Inferior parietal cortex (tissue), 1 donor: ENCODE measurements around the gene POU1F1.
"Not testable (repeated sequence)": the region's sequence is repeated elsewhere in the genome, so short reads cannot be mapped to it uniquely, and the experiment has no call there.

Experiments
- DNase-seq: peaks from one replicate; pipeline ENCODE4 v3.0.0-alpha.2; 2016; ENCODE audit errors: extremely low spot score

Gene POU1F1

DNA sequence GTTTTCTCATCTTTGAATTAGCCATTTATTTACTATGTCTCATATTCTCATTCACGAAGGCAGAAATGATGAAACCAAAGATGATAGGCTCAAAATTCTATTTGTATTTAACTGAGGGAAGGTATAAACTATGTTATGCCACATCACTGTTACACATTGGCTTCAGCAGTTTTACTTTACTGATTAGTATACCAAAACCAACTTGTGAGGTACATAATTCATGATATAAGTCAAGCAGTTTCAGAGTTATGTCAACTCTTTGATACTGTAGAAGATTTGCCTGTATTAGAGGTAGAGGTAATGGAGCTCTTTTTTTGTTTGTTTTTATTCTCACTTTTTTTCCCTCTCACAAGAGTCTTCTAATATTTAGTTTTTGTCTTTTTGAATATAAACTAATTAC is 26.4 kb downstream of the POU1F1 start:
- DNase-seq: no peak

GRCh38 chr3:87248831-87249230 is 27.6 kb downstream of the POU1F1 start:
- no peak for DNase-seq

DNA sequence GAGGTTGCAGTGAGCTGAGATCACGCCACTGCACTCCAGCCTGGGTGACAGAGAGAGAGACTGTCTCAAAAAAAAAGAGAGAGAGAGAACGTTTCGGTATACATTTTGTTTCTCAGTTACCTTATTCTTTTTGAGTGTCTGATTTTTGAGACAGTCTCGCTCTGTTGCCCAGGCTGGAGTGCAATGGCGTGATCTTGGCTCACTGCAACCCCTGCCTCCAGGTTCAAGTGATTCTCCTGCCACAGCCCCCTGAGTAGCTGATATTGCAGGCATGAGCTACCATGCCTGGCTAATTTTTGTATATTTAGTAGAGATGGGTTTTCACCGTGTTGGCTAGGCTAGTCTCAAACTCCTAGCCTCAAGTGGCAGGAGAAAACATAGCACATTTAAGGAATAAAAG is 28.2 kb downstream of the POU1F1 start:
- not testable (repeated sequence) for DNase-seq

DNA sequence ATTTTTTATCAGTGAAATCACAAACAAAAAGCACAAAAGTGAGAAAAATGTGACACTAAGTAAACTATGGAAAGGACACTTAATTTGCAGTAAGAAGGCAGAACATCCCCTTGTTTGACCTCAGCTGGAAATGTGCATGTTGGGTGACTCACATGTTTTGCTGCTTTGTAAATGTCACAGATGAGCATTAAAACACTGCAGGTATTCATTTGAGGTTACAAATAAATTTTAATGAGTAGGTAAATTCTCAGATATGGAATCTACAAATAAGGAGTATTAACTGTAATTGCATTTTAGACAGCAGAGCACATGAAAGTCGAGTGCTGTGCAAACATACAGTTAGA is 29.0 kb downstream of the POU1F1 start:
- no peak for DNase-seq

- no peak for DNase-seq
Observed at GRCh38 chr3:87246662-87247429, 29.5 kb downstream of the POU1F1 start.

DNA sequence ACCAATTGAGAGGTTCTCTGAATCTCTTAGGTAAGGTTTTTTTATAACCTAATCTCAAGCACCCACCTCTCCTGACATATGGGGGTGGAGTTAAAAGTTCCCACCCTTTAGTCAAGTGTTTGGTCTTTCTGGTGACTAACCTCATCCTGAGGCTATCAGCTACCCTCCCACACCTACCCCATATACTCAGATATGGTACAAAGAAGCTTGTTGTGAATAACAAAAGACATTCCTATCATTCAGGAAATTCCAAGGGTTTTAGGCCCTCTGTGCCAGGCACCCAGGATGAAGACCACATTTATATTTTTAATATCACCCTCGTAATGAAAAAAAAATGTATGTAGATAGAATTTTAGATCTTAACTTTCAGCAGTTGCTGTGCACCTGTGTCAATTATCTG is 40.3 kb downstream of the POU1F1 start:
- DNase-seq: no peak

DNA sequence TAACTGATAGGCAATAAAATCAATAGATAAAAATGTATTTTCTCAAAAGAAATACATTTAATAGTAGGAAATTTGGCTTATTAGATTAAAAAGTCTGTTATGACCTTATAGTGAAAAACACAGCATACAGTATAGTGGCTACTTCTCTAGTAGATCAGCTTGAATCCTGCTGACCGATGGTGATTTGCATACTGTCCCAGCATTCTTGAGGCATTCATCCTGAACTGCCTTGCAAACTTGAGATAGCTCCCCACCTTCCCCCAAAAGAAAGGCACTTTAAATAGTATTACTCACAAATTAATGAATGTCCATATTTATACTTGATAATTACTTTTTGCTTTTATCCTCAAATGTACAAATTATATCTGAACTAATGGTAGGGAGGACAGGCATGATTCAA is 42.6 kb downstream of the POU1F1 start:
- DNase-seq: no peak

DNA sequence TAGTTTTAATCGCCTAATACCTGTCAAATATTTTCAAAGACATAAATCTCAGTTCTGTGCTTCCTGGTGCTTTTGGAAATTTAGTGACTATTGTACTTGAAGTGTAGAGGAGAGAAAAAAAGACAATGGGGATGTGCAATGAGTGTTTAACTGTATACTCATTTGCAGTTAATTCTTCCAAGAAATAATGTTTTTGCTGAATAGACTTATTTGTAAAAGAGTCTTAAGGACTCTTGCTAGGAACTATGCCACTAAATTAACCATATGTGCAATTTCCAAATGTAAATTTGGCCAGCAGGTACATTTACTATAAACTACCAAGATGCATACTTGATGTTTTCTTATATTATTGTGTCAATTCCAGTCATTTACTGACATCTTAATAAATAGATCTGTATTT is 47.3 kb downstream of the POU1F1 start:
- DNase-seq: no peak

- no peak for DNase-seq
Observed at GRCh38 chr3:87228316-87228715, 48.1 kb downstream of the POU1F1 start.

- no peak for DNase-seq
Observed at GRCh38 chr3:87227835-87228144, 48.6 kb downstream of the POU1F1 start.

- peak; percentile 95 for DNase-seq
Observed at GRCh38 chr3:87227104-87227834, 49.1 kb downstream of the POU1F1 start, which contains the start of gene CHMP2B. Gene CHMP2B (plus strand): TSS chr3:87227309. CDS start chr3:87227523, 214 bp downstream.

DNA sequence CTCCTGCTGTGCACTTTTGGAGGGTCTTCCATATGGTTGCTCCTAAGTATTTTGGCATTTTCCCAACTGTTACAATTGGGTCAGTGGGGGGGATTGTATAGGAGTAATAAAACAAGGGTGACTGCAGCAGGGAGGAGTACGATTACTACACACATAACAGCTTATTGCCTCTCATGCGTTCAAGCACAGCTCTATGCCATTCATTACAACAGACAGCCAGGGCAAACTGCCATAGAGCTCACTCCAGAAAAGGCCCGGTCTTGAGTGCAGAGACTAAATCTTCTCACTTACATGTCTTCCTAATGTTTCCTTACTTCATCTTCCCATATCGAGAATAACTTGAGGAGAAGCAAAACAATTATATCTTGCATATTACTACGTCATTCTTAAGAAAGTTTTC is 50.7 kb downstream of the POU1F1 start:
- DNase-seq: no peak

DNA sequence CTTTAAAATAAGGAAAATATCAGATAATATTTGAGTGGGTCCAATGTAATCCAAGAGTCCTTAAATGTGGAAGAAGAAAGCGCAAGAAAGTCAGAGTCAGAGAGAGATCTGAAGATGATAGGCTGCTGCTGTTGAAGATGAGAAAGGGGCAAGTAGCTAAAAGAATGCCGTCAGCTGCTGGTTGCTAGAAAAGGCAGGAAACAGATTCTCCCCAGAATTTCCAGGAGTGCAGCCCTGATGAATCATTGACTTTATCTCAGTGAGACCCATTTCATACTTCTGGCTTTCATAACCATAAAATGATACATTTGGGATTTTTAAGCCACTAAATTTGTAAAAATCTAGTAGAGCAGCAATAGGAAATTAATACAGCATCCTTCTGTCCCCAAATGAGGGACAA is 56.8 kb downstream of the POU1F1 start:
- DNase-seq: no peak

DNA sequence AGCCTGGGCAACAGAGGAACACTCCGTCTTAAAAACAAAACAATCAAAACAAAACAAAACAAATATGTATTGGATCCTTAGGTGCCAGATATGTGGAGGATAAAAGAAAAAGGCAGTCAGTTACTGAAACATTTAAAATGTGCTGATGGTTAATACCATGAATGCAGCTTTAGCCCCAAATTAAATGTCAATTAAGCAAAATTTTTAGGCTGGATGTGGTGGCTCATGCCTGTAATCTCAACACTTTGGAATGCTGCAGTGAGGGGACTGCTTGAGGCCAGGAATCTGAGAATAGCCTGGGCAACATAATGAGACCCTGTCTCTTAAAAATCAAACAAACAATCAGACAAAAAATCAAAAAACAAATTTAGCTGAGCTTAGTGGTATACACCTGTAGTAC is 57.8 kb downstream of the POU1F1 start:
- DNase-seq: no peak
